H9 (cell line): ENCODE measurements around the gene PCNX2. TPM values are rescaled to one million over a fixed set of nuclear protein-coding genes. Genes with fewer than 3 reads are reported as not detected.

ENCODE experiments used
- DNase-seq: peaks from one replicate; pipeline ENCODE4 v3.0.0-alpha.2; 2017
- H2AFZ ChIP-seq: one replicate; pipeline ENCODE4 v1.6.1; 2013; ENCODE audit warnings: mild to moderate bottlenecking, low read length, control low read depth, moderate library complexity
- H2AK5ac ChIP-seq: 2 replicates; pipeline ENCODE4 v1.6.1; 2013; ENCODE audit warnings: low read length, control low read depth, mixed read lengths; ENCODE audit not compliant: insufficient read length
- H2BK120ac ChIP-seq: one replicate; pipeline ENCODE4 v1.6.1; 2013; ENCODE audit warnings: low read depth, mild to moderate bottlenecking, low read length, control low read depth, inconsistent platforms; ENCODE audit not compliant: poor library complexity, severe bottlenecking
- H2BK12ac ChIP-seq: 2 replicates; pipeline ENCODE4 v1.6.1; 2013; ENCODE audit warnings: low read length, control low read depth, mixed read lengths, low read depth; ENCODE audit not compliant: insufficient read length
- H2BK15ac ChIP-seq: 2 replicates; pipeline ENCODE4 v1.6.1; 2013; ENCODE audit warnings: low read depth, low read length, control low read depth
- H2BK20ac ChIP-seq: one replicate; pipeline ENCODE4 v1.6.1; 2013; ENCODE audit warnings: low read depth, mild to moderate bottlenecking, low read length, control low read depth, inconsistent platforms; ENCODE audit not compliant: poor library complexity, severe bottlenecking
- H2BK5ac ChIP-seq: 2 replicates; pipeline ENCODE4 v1.6.1; 2013; ENCODE audit warnings: low read length, control low read depth, mixed read lengths; ENCODE audit not compliant: insufficient read length
- H3K14ac ChIP-seq: 2 replicates; pipeline ENCODE4 v1.6.1; 2013; ENCODE audit warnings: low read length, control low read depth; ENCODE audit not compliant: insufficient read depth
- H3K18ac ChIP-seq: 2 replicates; pipeline ENCODE4 v1.6.1; 2013; ENCODE audit warnings: low read depth, mild to moderate bottlenecking, mixed read lengths, low read length, control low read depth; ENCODE audit not compliant: insufficient read length
- H3K23ac ChIP-seq: 2 replicates; pipeline ENCODE4 v1.6.1; 2013; ENCODE audit warnings: low read length, control low read depth, mixed read lengths, low read depth; ENCODE audit not compliant: insufficient read length
- H3K23me2 ChIP-seq: 2 replicates; pipeline ENCODE4 v1.6.1; 2013; ENCODE audit warnings: low read depth, mild to moderate bottlenecking, mixed read lengths, low read length, control low read depth; ENCODE audit not compliant: insufficient read length, poor library complexity, severe bottlenecking
- H3K27ac ChIP-seq: 2 replicates; pipeline ENCODE4 v1.5.1; 2013; ENCODE audit warnings: low read length, control low read depth, mixed read lengths, low read depth; ENCODE audit not compliant: insufficient read length
- H3K27me3 ChIP-seq: 2 replicates; pipeline ENCODE4 v1.6.1; 2013; ENCODE audit warnings: low read length, control low read depth, inconsistent platforms; ENCODE audit not compliant: insufficient read depth
- H3K4ac ChIP-seq: 2 replicates; pipeline ENCODE4 v1.6.1; 2013; ENCODE audit warnings: low read depth, mild to moderate bottlenecking, control low read depth, inconsistent platforms, low read length, moderate library complexity
- H3K4me1 ChIP-seq: 2 replicates; pipeline ENCODE4 v1.6.1; 2013; ENCODE audit warnings: low read length, control low read depth, inconsistent platforms; ENCODE audit not compliant: insufficient read depth
- H3K4me2 ChIP-seq: 2 replicates; pipeline ENCODE4 v1.6.1; 2013; ENCODE audit warnings: low read length, control low read depth, mixed read lengths; ENCODE audit not compliant: insufficient read length, insufficient read depth
- H3K56ac ChIP-seq: 2 replicates; pipeline ENCODE4 v1.6.1; 2013; ENCODE audit warnings: low read depth, mild to moderate bottlenecking, mixed read lengths, low read length, control low read depth; ENCODE audit not compliant: insufficient read length
- H3K79me1 ChIP-seq: 2 replicates; pipeline ENCODE4 v1.6.1; 2013; ENCODE audit warnings: low read depth, mild to moderate bottlenecking, moderate library complexity, low read length, control low read depth, inconsistent platforms; ENCODE audit not compliant: insufficient read depth, poor library complexity, severe bottlenecking
- H3K79me2 ChIP-seq: 2 replicates; pipeline ENCODE4 v1.6.1; 2013; ENCODE audit warnings: low read length, control low read depth, inconsistent platforms; ENCODE audit not compliant: insufficient read depth
- H3K9ac ChIP-seq: 2 replicates; pipeline ENCODE4 v1.6.1; 2013; ENCODE audit warnings: low read length, control low read depth, mixed read lengths; ENCODE audit not compliant: insufficient read length; ENCODE audit errors: extremely low read depth
- H3K9me3 ChIP-seq: one replicate; pipeline ENCODE4 v1.6.1; 2013; ENCODE audit warnings: low read depth, low read length, inconsistent platforms; ENCODE audit not compliant: control insufficient read depth
- H3T11ph ChIP-seq: one replicate; pipeline ENCODE4 v1.6.1; 2013; ENCODE audit warnings: mild to moderate bottlenecking, low read length, control low read depth, inconsistent platforms
- H4K20me1 ChIP-seq: one replicate; pipeline ENCODE4 v1.6.1; 2013; ENCODE audit not compliant: control insufficient read depth, insufficient read length, insufficient read depth
- H4K5ac ChIP-seq: 2 replicates; pipeline ENCODE4 v1.6.1; 2013; ENCODE audit warnings: low read depth, mild to moderate bottlenecking, mixed read lengths, low read length, control low read depth; ENCODE audit not compliant: insufficient read length
- H4K8ac ChIP-seq: replicated peaks from 2 replicates; pipeline ENCODE4 v1.6.1; 2013; ENCODE audit warnings: low read length, control low read depth, mixed read lengths, low read depth; ENCODE audit not compliant: insufficient read length
- H4K91ac ChIP-seq: 2 replicates; pipeline ENCODE4 v1.6.1; 2013; ENCODE audit warnings: low read depth, mild to moderate bottlenecking, moderate library complexity, mixed read lengths, low read length, control low read depth; ENCODE audit not compliant: insufficient read length
- H3K27ac Mint-ChIP-seq, 3 experiments: 2 replicates in 2 of 3; 3 replicates in 1 of 3; pipeline ENCODE4 v1.8.0; 2020 to 2021; ENCODE audit warnings: mixed read lengths in 3 of 3, mild to moderate bottlenecking in 1 of 3, moderate library complexity in 1 of 3
- H3K27me3 Mint-ChIP-seq: 2 replicates; pipeline ENCODE4 v1.8.0; 2021; ENCODE audit warnings: low read depth, mild to moderate bottlenecking, moderate library complexity, mixed read lengths
- H3K36me3 Mint-ChIP-seq, 3 experiments: 2 replicates in 2 of 3; 3 replicates in 1 of 3; pipeline ENCODE4 v1.8.0; 2020 to 2021; ENCODE audit warnings: low read depth in 3 of 3, mixed read lengths in 3 of 3; ENCODE audit not compliant: insufficient read depth in 1 of 3
- H3K4me1 Mint-ChIP-seq, 2 experiments: 2 replicates each; pipeline ENCODE4 v1.8.0; 2020; ENCODE audit warnings: mixed read lengths in 2 of 2
- H3K4me3 Mint-ChIP-seq, 2 experiments: 2 replicates in 1 of 2; 3 replicates in 1 of 2; pipeline ENCODE4 v1.8.0; 2020 to 2021; ENCODE audit warnings: mild to moderate bottlenecking in 2 of 2, mixed read lengths in 2 of 2, moderate library complexity in 1 of 2
- H3K9me3 Mint-ChIP-seq, 2 experiments: 2 replicates in 1 of 2; 3 replicates in 1 of 2; pipeline ENCODE4 v1.8.0; 2020; ENCODE audit warnings: mild to moderate bottlenecking in 2 of 2, mixed read lengths in 2 of 2, moderate library complexity in 1 of 2
- WGBS: extraction: QIAGEN DNeasy Blood & Tissue Kit; methylation state at CpG from one replicate; pipeline ENCODE4 v1.1.7; 2013; ENCODE audit warnings: missing lambda C conversion rate, low lambda C conversion rate, mixed read lengths; ENCODE audit not compliant: insufficient read length; ENCODE audit errors: extremely low coverage; 5-methylcytosine and 5-hydroxymethylcytosine counted together
- total RNA-seq: library from RNA; stranded (reverse); gene quantifications from 2 replicates; pipeline ENCODE4 v1.2.1, GENCODE V29; 2021
- TF ChIP-seq, protein P1 (sequence below): fragments of 200-600 bp; sonication (generic); conservative IDR thresholded peaks from 3 replicates; pipeline ENCODE4 v1.8.0; 2021; ENCODE audit warnings: antibody characterized with exemption, mild to moderate bottlenecking

PCNX2 gene
- total RNA-seq, 1 experiment from 2014 or later = 45.1 TPM

DNA sequence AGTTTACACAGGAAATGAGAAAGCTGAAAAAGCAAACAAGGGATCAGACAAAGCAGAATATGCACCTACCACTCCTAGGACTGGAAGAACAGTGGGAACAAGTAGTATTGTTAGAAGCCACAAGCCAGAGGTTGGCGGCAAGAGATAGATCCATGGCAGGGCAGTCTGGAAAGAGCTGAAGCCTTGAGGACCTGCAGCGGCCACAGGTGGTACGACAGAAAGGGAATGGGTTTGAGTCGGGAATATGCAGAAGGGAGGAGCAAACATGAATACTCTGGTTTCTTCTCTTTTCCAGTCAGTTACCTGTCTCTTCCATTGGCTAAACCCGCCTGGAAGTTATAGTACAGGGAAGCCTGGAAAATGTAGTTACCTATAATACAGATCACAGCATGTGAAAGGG lies 3.9 kb upstream of the PCNX2 start:
- Histone ChIP-seq H4K5ac (no peak overlapping the region), H3K4me2 (no peak overlapping the region), H3K23ac (no peak overlapping the region), H2BK15ac (no peak overlapping the region), H3K4ac (no peak overlapping the region), H3K79me2 (peaks cover 4% of the 10 kb centered on the region; the same call in 1 of the 2 replicates), H3K27ac (no peak overlapping the region), H4K8ac (no peak overlapping the region), H3K23me2 (peaks cover 6% of the 10 kb centered on the region), H2AFZ (no peak overlapping the region), H3T11ph (no peak overlapping the region), H4K20me1 (no peaks in the 10 kb centered on the region), H3K4me1 (peaks cover 3% of the 10 kb centered on the region; the same call in 1 of the 2 replicates), H3K56ac (no peak overlapping the region), H3K79me1 (no peaks in the 10 kb centered on the region), H2BK20ac (no peak overlapping the region), H2BK12ac (no peak overlapping the region), H2AK5ac (no peak overlapping the region), H4K91ac (no peak overlapping the region), H3K9me3 (no peaks in the 10 kb centered on the region), H3K9ac (no peak overlapping the region), H3K14ac (no peak overlapping the region), H2BK5ac (no peak overlapping the region), H3K27me3 (no peaks in the 10 kb centered on the region), H3K18ac (no peak overlapping the region), H2BK120ac (no peak overlapping the region)
- Mint-ChIP-seq H3K27ac (no peak overlapping the region), H3K36me3 (peaks cover 0 to 2% (median 0%) of the 10 kb centered on the region in 3 experiments; a peak in 3 of 7 replicates), H3K27me3 (no peaks in the 10 kb centered on the region), H3K4me1 (peaks cover 18 to 19% of the 10 kb centered on the region in 2 experiments), H3K9me3 (peaks cover 3 to 7% of the 10 kb centered on the region in 2 experiments; a peak in 3 of 5 replicates), H3K4me3 (no peak overlapping the region)
- no peak for DNase-seq
- no CpG with 5 or more reads among the region's 5 CpGs for WGBS
- TF ChIP-seq, protein P1, sequence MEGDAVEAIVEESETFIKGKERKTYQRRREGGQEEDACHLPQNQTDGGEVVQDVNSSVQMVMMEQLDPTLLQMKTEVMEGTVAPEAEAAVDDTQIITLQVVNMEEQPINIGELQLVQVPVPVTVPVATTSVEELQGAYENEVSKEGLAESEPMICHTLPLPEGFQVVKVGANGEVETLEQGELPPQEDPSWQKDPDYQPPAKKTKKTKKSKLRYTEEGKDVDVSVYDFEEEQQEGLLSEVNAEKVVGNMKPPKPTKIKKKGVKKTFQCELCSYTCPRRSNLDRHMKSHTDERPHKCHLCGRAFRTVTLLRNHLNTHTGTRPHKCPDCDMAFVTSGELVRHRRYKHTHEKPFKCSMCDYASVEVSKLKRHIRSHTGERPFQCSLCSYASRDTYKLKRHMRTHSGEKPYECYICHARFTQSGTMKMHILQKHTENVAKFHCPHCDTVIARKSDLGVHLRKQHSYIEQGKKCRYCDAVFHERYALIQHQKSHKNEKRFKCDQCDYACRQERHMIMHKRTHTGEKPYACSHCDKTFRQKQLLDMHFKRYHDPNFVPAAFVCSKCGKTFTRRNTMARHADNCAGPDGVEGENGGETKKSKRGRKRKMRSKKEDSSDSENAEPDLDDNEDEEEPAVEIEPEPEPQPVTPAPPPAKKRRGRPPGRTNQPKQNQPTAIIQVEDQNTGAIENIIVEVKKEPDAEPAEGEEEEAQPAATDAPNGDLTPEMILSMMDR = no peak; the same call in 2 of the 3 replicates
